ENCODE measurements around the gene KHDC3L.

The KHDC3L gene

DNA sequence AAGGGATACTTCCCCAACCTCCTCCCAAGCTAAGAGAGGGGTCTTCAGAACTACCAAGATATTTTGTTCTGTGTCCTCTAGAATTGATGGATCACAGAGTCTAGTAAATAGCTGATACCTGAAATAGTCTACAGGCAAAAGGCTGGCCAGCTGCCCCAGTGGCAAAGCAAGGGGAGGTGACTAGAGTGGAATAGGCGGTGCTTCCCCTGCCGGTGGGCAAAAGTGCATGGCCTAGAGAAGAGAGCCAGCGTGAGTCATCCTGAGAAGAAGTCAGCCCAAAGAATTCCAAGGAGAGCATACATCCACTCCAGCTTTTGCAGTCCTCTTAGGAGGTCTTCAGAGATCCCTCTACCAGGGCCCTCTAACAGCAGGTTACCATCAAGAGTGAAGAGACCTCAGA lies 23.1 kb upstream of the KHDC3L start:
- CTCF ChIA-PET, result interaction anchor here (0.6 to 1.0 kb wide), 3 partner anchors 13 to 928 kb away, joined by 3 to 7 read pairs (median 4); no protein-coding TSS in a partner anchor
- POLR2A ChIA-PET (ENCODE audit: low non-redundant PET), result no interaction called here
- H3K27ac ChIP-seq, result no peak overlapping the region
- TF ChIP-seq, protein P1, sequence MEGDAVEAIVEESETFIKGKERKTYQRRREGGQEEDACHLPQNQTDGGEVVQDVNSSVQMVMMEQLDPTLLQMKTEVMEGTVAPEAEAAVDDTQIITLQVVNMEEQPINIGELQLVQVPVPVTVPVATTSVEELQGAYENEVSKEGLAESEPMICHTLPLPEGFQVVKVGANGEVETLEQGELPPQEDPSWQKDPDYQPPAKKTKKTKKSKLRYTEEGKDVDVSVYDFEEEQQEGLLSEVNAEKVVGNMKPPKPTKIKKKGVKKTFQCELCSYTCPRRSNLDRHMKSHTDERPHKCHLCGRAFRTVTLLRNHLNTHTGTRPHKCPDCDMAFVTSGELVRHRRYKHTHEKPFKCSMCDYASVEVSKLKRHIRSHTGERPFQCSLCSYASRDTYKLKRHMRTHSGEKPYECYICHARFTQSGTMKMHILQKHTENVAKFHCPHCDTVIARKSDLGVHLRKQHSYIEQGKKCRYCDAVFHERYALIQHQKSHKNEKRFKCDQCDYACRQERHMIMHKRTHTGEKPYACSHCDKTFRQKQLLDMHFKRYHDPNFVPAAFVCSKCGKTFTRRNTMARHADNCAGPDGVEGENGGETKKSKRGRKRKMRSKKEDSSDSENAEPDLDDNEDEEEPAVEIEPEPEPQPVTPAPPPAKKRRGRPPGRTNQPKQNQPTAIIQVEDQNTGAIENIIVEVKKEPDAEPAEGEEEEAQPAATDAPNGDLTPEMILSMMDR (conservative IDR thresholded peaks at IDR 0.05; ENCODE audit: low read depth), result no peak
- DNase-seq (ENCODE audit: low spot score), result peak; percentile 38

DNA sequence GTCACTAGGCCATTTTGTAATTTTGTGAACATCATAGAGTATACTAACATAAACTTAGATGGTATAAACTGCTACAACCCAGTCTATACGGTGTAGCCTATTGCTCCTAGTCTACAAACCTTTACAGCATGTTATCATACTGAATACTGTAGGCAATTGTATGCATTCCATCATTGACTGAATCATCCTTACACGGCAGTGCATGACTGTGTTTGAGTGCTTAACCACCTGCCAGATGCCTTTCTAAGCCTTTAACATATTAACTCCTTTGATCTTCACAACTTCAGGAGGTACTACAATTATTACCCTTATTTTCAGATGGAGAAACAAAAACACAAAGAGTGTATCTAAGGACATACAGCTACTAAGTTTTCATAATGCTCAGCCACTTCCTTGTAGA lies 22.4 kb upstream of the KHDC3L start:
- CTCF ChIA-PET, result interaction anchor here (1.0 kb wide), 1 partner anchor 928 kb away, joined by 4 read pairs; no protein-coding TSS in a partner anchor
- TF ChIP-seq, protein P1 (conservative IDR thresholded peaks at IDR 0.05; ENCODE audit: low read depth), result no peak
- DNase-seq (ENCODE audit: low spot score), result no peak
- no peak overlapping the region for H3K27ac ChIP-seq
- POLR2A ChIA-PET (ENCODE audit: low non-redundant PET), result no interaction called here

- CTCF ChIA-PET, result no interaction called here
- POLR2A ChIA-PET (ENCODE audit: low non-redundant PET), result no interaction called here
- no peak overlapping the region for H3K27ac ChIP-seq
- TF ChIP-seq, protein P1 (conservative IDR thresholded peaks at IDR 0.05; ENCODE audit: low read depth), result no peak
- no peak for DNase-seq (ENCODE audit: low spot score)
Observed at GRCh38 chr6:73341335-73341734, 21.1 kb upstream of the KHDC3L start.

GRCh38 chr6:73342174-73342573 lies 20.3 kb upstream of the KHDC3L start:
- CTCF ChIA-PET, result no interaction called here
- POLR2A ChIA-PET (ENCODE audit: low non-redundant PET), result no interaction called here

DNA sequence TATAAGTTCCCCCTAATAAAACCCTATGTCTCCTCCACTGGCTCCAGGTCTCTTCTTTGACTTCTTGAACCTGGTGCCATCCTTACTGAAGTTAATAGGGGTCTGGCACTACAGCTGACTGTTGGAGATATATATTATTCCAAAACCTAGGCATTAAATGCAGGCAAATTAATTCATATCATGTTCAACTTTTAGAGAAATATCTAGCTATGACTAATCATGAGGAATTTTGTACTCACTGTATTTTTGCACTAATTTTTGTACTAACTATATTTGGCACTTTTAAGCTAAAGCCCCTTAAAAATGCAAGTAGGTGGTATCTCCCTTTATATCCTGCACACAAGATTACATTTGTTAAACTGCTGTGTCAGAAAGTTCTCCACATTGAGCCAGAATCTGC lies 19.3 kb upstream of the KHDC3L start:
- CTCF ChIA-PET, result no interaction called here
- TF ChIP-seq, protein P1 (conservative IDR thresholded peaks at IDR 0.05; ENCODE audit: low read depth), result no peak
- POLR2A ChIA-PET (ENCODE audit: low non-redundant PET), result no interaction called here

More at GRCh38 chr6:73342174-73342573, 20.3 kb upstream of the KHDC3L start:
- TF ChIP-seq, protein P1 (conservative IDR thresholded peaks at IDR 0.05; ENCODE audit: low read depth), result no peak
- no peak overlapping the region for H3K27ac ChIP-seq
- DNase-seq (ENCODE audit: low spot score), result no peak

GRCh38 chr6:73348550-73349204 lies 13.8 kb upstream of the KHDC3L start:
- CTCF ChIA-PET, result no interaction called here
- no peak overlapping the region for H3K27ac ChIP-seq
- TF ChIP-seq, protein P1 (conservative IDR thresholded peaks at IDR 0.05; ENCODE audit: low read depth), result no peak
- POLR2A ChIA-PET (ENCODE audit: low non-redundant PET), result no interaction called here
- no peak for DNase-seq (ENCODE audit: low spot score)

More for the DNA sequence above, 19.3 kb upstream of the KHDC3L start:
- no peak for DNase-seq (ENCODE audit: low spot score)
- H3K27ac ChIP-seq, result no peak overlapping the region
